Smooth muscle cell (in vitro differentiated cells): ENCODE data around the gene PDCD2L. TPM values are rescaled to one million over a fixed set of nuclear protein-coding genes. Genes with fewer than 3 reads are reported as not detected.

ENCODE experiments used
- DNase-seq: peaks from one replicate; lab custom pipeline; 2025; ENCODE audit not compliant: unreplicated experiment; lab: John Stamatoyannopoulos, UW
- H2AFZ ChIP-seq: fragments of 200-600 bp; sonication (generic); 2 replicates; pipeline ENCODE4 v1.6.0; 2016; ENCODE audit warnings: antibody characterized with exemption, low read depth, mild to moderate bottlenecking
- H3F3A ChIP-seq: fragments of 200-600 bp; sonication (generic); 2 replicates; pipeline ENCODE4 v1.6.0; 2017; ENCODE audit warnings: antibody characterized with exemption, low read depth
- H3K27ac ChIP-seq: fragments of 200-600 bp; sonication (generic); 2 replicates; pipeline ENCODE4 v1.5.1; 2016; ENCODE audit warnings: low read depth, mild to moderate bottlenecking
- H3K27me3 ChIP-seq: fragments of 200-600 bp; sonication (generic); 2 replicates; pipeline ENCODE4 v1.6.1; 2016; ENCODE audit warnings: low read depth, mild to moderate bottlenecking
- H3K36me3 ChIP-seq: fragments of 200-600 bp; sonication (generic); 2 replicates; pipeline ENCODE4 v1.5.1; 2016; ENCODE audit warnings: low read depth
- H3K4me1 ChIP-seq: fragments of 200-600 bp; sonication (generic); 2 replicates; pipeline ENCODE4 v1.5.1; 2016; ENCODE audit warnings: low read depth
- H3K4me2 ChIP-seq: fragments of 200-600 bp; sonication (generic); 2 replicates; pipeline ENCODE4 v1.6.0; 2016; ENCODE audit warnings: mild to moderate bottlenecking
- H3K4me3 ChIP-seq: fragments of 200-600 bp; sonication (generic); 2 replicates; pipeline ENCODE4 v1.5.1; 2016; ENCODE audit warnings: mild to moderate bottlenecking
- H3K79me2 ChIP-seq: fragments of 200-600 bp; sonication (generic); 2 replicates; pipeline ENCODE4 v1.6.0; 2016; ENCODE audit warnings: low read depth, mild to moderate bottlenecking
- H3K9ac ChIP-seq: fragments of 200-600 bp; sonication (generic); 2 replicates; pipeline ENCODE4 v1.6.0; 2016; ENCODE audit warnings: low read depth
- H3K9me3 ChIP-seq: fragments of 200-600 bp; sonication (generic); replicated peaks from 2 replicates; pipeline ENCODE4 v1.5.1; 2016; ENCODE audit warnings: low read depth
- H4K20me1 ChIP-seq: fragments of 200-600 bp; sonication (generic); 2 replicates; pipeline ENCODE4 v1.6.0; 2016; ENCODE audit warnings: low read depth
- WGBS: methylation state at CpG from one replicate; pipeline ENCODE4 v1.1.7; 2016; ENCODE audit warnings: low lambda C conversion rate; 5-methylcytosine and 5-hydroxymethylcytosine counted together
- polyA plus RNA-seq: library from polyadenylated mRNA; unstranded; fragments of >200 nt; fragmentation: Nextera tagmentation; extraction: Ambion mirVana; gene quantifications from 2 replicates; pipeline ENCODE4 v1.2.1, GENCODE V29; 2016
- total RNA-seq: library from RNA; depleted of rRNA; stranded (reverse); fragments of >200 nt; gene quantifications from 2 replicates; pipeline ENCODE4 v1.2.3, GENCODE V29; 2014
- TF ChIP-seq, protein P1 (sequence below): fragments of 200-600 bp; sonication (generic); IDR thresholded peaks from 2 replicates; pipeline ENCODE4 v1.5.1; 2017; ENCODE audit warnings: borderline replicate concordance, mild to moderate bottlenecking, antibody characterized with exemption; ENCODE audit not compliant: insufficient read depth, poor library complexity, severe bottlenecking

Gene PDCD2L
- total and polyA plus RNA-seq, 2 experiments from 2014 or later, result 4.4 to 6.0 TPM

DNA sequence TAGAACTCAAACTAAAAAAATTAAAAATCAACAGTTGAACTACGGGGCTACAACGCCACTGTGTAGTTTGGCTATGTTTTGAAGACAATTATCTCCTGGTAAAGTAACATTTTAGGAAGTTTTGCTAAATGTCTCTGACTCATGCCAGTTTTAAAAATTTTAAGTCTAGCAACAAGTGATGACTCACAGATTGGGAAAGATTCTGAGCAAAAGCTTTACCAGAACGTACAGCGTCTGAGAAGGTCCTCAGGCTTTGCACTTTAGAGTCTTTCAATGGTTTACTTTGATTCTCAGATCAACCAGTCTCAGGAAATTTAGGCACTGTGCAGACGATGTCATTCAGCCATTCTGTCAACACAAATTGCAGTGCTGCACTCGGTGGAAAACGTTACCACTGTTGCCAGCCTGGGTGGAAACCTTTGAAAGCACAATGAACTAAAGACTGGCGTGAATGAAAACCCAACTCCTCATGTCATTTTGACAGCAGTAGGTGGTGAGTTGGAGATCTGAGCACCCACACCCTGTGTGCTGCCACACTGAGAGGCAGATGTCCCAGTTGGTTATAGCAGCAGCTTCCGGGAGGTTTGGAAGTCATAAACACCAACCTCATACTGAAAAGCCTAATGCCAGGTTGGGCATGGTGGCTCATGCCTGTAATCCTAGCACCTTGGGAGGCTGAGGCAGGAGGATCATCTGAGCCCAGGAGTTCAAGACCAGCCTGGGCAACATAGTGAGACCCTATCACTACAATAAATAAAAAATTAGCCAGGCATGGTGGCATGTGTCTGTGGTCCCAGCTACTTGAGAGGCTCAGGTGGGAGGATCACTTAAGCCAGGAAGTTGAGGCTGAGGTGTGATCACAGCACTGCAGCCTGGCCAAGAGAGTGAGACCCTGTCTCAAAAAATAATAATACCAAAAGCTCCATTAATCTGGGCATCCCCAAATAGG lies 71.1 kb downstream of the PDCD2L start:
- Histone ChIP-seq H3K27me3 (no peaks in the 10 kb centered on the region), H3F3A (peaks cover 13% of the 10 kb centered on the region), H3K4me1 (no peaks in the 10 kb centered on the region), H3K9ac (no peak overlapping the region), H3K36me3 (peaks cover 3% of the 10 kb centered on the region), H3K4me3 (no peak overlapping the region), H3K79me2 (no peaks in the 10 kb centered on the region), H3K4me2 (peak overlapping the region; percentile 47), H2AFZ (no peak overlapping the region), H3K27ac (peak overlapping the region; percentile 79), H3K9me3 (no peaks in the 10 kb centered on the region), H4K20me1 (peaks cover 3% of the 10 kb centered on the region)
- TF ChIP-seq, protein P1, sequence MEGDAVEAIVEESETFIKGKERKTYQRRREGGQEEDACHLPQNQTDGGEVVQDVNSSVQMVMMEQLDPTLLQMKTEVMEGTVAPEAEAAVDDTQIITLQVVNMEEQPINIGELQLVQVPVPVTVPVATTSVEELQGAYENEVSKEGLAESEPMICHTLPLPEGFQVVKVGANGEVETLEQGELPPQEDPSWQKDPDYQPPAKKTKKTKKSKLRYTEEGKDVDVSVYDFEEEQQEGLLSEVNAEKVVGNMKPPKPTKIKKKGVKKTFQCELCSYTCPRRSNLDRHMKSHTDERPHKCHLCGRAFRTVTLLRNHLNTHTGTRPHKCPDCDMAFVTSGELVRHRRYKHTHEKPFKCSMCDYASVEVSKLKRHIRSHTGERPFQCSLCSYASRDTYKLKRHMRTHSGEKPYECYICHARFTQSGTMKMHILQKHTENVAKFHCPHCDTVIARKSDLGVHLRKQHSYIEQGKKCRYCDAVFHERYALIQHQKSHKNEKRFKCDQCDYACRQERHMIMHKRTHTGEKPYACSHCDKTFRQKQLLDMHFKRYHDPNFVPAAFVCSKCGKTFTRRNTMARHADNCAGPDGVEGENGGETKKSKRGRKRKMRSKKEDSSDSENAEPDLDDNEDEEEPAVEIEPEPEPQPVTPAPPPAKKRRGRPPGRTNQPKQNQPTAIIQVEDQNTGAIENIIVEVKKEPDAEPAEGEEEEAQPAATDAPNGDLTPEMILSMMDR, result no peak
- whole genome bisulfite sequencing, result 13% methylated on average over 9 of the region's 9 CpGs
- DNase-seq, result no peak

Other genes with a start within 250 kb of the PDCD2L start
- 90.9 and 97.6 TPM in 2 replicates for gene LSM14A, start 231.9 kb upstream of the PDCD2L start, total RNA-seq
- gene LSM14A, start 231.9 kb upstream of the PDCD2L start, polyA plus RNA-seq, result 63.0 and 69.9 TPM in 2 replicates
- gene GARRE1, start 149.8 kb upstream of the PDCD2L start, total RNA-seq, result 15.6 and 17.8 TPM in 2 replicates
- 7.0 and 8.5 TPM in 2 replicates for gene GARRE1, start 149.8 kb upstream of the PDCD2L start, polyA plus RNA-seq
- 113 and 132 TPM in 2 replicates for gene GPI, start 39.2 kb upstream of the PDCD2L start, total RNA-seq
- gene GPI, start 39.2 kb upstream of the PDCD2L start, polyA plus RNA-seq, result 223 and 233 TPM in 2 replicates
- 129 and 139 TPM in 2 replicates for gene UBA2, start 24.0 kb downstream of the PDCD2L start, total RNA-seq
- 66.7 and 77.7 TPM in 2 replicates for gene UBA2, start 24.0 kb downstream of the PDCD2L start, polyA plus RNA-seq
- 9.5 and 13.8 TPM in 2 replicates for gene WTIP, start 77.4 kb downstream of the PDCD2L start, total RNA-seq
- gene WTIP, start 77.4 kb downstream of the PDCD2L start, polyA plus RNA-seq, result 13.1 and 16.0 TPM in 2 replicates